GM12864 (cell line): ENCODE measurements around the gene EGLN1.

ENCODE experiments used
- DNase-seq: peaks from one replicate; pipeline ENCODE4 v3.0.0-alpha.2; 2011; ENCODE audit warnings: low read depth
- H3K4me3 ChIP-seq: 2 replicates; pipeline ENCODE4 v1.5.1; 2011; ENCODE audit warnings: mild to moderate bottlenecking, low read depth, low read length, control low read depth
- TF ChIP-seq, protein P1 (sequence below): IDR thresholded peaks from 2 replicates; pipeline ENCODE4 v1.5.1; 2011; ENCODE audit warnings: low read depth, mild to moderate bottlenecking, moderate library complexity, low read length, control low read depth, inconsistent platforms; ENCODE audit errors: missing control alignments

EGLN1 gene

DNA sequence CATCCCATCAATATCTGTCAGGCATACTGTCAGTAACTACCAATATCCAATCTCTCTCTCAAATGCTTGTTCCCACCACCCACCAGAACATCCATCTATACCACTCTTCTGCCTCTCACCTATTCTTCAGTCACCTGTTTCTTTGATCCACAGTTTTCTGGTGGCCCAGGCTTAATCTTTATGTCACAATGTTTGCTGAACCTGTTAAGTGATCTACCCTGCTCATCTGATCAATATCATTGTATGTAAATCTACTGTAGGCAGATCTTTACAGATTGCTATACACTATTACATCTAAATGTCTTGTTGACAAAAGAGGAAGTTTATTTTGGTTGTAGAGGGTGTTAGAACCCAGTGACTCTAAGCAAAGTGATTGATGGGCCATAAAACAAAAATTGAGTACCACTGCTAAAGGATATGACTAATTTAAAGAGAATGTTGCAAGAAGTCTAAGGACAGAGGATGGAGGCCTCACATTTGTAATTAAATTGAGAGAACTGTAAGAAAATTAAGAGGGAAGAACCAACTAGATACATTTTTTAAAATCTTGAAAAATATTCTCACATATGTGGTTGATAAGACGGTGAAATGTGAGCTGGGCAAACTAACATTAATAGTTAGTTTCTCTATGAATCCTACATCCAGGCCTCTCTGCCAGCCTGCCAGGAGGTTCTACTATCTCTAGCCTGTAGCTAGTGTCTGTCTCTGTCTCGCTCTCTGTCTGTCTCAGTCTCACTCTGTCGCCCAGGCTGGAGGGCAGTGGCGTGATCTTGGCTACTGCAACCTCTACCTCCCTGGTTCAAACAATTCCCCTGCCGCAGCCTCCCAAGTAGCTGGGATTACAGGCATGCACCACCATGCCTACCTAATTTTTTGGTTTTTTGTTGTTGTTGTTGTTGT, 34.1 kb downstream of the EGLN1 start:
- TF ChIP-seq, protein P1, sequence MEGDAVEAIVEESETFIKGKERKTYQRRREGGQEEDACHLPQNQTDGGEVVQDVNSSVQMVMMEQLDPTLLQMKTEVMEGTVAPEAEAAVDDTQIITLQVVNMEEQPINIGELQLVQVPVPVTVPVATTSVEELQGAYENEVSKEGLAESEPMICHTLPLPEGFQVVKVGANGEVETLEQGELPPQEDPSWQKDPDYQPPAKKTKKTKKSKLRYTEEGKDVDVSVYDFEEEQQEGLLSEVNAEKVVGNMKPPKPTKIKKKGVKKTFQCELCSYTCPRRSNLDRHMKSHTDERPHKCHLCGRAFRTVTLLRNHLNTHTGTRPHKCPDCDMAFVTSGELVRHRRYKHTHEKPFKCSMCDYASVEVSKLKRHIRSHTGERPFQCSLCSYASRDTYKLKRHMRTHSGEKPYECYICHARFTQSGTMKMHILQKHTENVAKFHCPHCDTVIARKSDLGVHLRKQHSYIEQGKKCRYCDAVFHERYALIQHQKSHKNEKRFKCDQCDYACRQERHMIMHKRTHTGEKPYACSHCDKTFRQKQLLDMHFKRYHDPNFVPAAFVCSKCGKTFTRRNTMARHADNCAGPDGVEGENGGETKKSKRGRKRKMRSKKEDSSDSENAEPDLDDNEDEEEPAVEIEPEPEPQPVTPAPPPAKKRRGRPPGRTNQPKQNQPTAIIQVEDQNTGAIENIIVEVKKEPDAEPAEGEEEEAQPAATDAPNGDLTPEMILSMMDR: no peak
- DNase-seq: no peak
- no peak overlapping the region for H3K4me3 ChIP-seq

DNA sequence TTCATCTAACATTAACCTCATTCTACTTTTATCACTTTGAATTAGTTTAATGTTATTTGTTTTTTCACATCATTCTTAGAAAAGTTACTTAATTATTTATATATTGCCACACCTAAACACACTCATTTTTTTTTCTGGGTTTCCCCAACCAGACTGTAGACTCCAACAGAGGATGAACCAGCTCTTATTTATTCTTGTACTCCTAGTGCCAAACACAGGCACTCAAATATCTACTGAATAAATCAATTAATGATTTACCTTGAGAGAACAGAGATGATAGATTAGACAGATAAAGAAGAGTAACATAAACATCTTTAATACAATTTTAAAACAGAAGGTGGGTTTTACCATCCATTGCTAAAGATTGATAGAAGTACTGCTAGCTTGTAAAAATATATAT, 35.6 kb downstream of the EGLN1 start:
- TF ChIP-seq, protein P1: no peak
- no peak for DNase-seq
- no peak overlapping the region for H3K4me3 ChIP-seq

DNA sequence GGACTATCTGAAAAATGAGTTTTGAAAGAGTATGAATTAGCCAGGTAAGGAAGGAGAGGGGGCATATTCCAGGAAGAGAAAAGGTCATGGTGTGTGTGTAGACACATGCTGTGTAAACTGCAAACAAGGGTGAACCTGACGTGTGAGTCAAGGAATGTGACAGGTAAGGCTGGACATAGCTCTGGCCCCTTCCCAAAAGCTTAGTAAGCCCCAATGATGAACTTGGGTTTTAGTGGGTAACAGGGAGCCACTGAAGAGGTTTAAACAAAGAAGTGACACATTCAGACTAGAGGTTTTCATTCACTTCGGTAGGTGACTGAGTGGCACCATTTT, 36.7 kb downstream of the EGLN1 start:
- no peak for DNase-seq
- H3K4me3 ChIP-seq: no peak overlapping the region
- TF ChIP-seq, protein P1: no peak

DNA sequence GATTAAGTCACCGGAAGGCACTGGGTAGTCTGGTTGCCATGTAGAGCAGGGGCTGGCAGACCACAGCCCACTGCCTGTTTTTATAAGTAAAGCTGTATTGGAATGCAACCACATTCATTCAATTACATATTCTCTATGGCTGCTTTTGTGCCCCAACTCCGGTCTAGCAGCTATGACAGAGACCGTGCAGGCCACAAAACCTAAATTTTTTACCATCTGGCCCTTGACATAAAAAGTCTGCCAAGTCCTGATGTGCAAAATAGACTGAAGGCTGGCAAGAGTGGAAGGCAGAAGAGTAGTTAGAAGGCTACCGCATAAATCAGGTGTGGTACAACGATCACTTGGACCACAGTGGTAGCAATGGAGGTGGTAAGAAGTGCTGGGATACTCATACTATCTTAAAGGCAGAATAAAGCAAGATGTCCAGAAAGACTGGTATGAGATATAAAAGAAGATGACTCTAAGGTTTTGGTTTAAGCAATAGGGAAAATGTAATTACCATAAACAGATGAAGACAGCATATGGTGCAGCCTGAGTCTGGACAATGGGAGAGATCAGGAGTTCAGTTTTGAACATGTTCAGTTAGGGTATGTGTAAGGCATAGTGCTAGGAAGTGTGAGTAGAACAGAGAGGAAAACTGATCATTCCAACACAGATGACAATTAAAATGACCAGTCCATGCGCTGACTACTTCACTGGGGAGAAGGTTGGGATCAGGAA, 37.2 kb downstream of the EGLN1 start:
- TF ChIP-seq, protein P1: no peak
- no peak for DNase-seq
- H3K4me3 ChIP-seq: no peak overlapping the region

DNA sequence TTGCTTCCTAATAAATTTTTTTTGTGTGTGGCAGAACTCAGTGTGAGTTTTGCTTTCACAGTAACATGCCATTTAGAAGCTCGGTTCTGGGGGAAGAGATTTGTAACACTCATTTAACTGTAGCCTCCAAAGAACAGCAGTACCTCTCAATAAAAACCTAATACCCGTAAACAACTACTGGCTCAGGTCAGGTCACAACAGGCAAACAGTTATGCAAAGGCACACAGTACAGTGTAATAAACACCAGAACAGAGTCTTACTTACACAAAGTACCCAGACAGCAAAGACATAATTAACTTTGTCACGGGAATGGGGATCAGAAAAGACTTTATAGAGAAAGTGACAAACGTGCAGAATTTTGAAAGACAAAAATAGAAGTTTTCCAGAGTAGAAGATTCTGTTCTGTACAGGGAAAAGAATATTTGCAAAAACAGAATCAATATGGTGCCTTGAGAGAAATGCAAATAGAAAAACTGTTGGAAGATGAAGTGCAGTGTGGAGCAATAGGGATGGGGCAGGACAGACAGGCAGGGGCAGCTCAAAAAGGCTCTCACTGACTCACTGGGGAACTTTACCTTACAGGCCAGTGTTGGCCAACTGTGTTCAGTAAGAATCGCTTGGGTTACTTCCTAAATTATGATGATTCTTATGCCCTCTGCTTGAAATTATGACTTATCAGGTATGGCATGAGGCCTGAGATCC, 38.8 kb downstream of the EGLN1 start:
- no peak for DNase-seq
- no peak overlapping the region for H3K4me3 ChIP-seq
- TF ChIP-seq, protein P1: no peak

DNA sequence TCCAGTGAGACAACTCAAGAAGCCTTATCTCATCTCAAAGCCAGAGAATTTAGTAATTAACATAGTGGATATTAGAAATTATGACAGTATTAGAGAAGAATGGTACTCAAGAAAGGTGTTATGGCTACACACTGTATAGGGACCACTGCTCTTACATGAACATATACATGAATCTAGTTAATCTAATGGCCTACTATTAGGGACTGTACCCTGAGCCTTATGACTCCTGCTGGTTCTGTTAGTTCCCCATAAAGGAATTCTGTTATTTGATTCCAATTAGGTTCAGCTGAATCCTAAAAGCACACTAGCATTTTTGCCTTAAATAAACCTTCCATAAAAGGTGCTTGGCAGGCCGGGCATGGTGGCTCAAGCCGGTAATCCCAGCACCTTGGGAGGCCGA, 39.7 kb downstream of the EGLN1 start:
- no peak overlapping the region for H3K4me3 ChIP-seq
- TF ChIP-seq, protein P1: no peak
- no peak for DNase-seq
